ENCODE results near the gene FOXP4.

Gene FOXP4

DNA sequence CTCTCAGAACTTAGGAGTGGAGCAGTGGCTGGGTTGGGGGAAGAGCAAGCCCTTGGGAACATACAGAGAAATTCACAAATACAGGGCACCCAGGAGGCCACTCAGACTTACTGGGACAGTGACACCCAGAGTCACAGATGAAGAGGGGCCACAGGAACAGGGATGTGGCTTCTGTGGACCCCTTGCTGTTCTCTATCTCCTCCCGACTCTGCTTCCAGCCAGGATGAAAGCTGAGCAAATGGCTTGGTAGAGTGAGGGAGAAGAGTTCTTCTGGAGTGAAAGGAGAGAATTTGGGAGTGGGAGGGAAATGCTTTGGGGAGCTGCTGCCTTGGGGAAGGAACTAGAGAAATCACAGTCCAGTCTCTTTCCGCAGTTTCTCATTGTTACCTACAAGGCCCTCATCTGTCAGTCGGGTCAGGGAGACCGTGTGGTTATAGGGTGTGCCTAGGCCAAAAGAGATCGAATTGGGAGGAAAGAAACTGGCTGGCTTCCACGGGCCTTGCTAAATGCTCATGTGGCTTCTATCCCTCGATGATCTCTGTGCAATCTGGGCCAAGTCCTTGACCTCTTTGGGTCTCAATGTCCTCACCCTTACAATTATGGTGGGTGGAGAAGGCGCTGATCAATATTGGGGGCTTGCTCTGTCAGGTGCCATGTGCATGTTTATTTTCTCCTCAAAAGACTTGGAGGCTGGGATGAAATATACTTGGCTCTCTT lies 17.0 kb downstream of the FOXP4 start:
- no peak overlapping the region for H3K4me3 ChIP-seq (ENCODE audit: low read depth, low read length)

DNA sequence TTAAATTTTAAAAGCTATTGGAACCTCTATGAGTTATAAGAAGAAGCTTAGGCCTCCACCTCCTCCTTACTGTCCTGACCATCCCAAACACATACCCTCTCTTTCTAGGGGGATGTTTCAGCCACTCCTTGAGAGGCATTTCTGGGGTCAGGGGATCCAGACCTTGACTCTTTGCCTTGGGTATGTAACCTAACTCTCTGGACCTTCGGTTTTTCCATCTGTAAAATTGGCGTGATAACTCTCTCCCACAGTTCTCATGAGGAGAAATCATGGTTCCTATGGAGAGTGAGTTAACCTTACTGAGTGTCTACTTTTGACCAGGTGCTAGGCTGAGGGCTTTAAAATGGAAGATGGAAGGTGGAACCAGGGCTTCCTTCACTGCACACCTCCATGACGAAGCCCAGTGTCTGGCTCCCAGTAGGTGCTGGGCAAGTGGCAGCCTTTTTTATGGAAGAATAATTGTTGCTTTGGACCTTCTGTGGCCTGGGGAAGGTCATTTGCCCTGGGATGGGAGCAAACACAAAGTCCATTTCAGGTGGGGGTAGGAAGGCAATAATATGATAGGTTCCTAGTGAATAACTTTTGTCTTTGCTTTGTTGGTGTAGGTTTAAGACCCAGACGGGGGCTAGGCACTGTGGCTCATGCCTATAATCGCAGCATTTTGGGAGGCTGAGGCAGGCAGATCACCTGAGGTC lies 18.4 kb downstream of the FOXP4 start:
- no peak overlapping the region for H3K4me3 ChIP-seq (ENCODE audit: low read depth, low read length)

DNA sequence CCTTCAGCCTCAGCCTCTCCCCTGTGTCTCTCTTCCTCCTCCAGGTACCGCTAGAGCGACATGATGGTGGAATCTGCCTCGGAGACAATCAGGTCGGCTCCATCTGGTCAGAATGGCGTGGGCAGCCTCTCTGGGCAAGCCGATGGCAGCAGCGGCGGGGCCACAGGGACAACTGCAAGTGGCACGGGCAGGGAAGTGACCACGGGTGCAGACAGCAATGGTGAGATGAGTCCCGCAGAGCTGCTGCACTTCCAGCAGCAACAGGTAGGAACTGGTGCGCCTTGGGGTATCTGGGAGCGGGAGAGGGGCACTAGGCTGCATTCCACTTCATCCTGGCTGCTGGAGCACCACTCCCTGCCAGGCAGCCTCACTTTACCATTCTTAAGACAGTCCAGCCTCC lies 19.5 kb downstream of the FOXP4 start:
- no peak overlapping the region for H3K4me3 ChIP-seq (ENCODE audit: low read depth, low read length)

DNA sequence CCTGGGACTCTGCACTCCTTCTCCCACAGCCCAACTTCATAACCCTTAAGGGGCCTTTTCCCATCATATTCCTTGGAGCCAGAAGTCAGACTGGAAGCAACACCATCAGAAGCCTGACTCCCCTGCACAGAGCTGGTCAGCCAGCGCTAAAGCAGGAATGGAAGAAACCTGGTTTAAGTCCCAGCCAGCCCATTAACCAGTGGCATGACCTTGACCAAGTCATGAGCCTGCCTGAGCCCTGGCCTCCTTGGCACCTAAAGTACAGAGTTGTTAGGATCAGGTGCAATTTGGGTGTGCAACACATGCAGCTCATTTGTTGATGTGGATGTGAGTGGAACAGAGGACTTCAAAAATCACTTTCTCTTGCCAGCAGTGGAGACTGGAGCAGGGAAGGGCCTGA lies 20.8 kb downstream of the FOXP4 start:
- no peak overlapping the region for H3K4me3 ChIP-seq (ENCODE audit: low read depth, low read length)

DNA sequence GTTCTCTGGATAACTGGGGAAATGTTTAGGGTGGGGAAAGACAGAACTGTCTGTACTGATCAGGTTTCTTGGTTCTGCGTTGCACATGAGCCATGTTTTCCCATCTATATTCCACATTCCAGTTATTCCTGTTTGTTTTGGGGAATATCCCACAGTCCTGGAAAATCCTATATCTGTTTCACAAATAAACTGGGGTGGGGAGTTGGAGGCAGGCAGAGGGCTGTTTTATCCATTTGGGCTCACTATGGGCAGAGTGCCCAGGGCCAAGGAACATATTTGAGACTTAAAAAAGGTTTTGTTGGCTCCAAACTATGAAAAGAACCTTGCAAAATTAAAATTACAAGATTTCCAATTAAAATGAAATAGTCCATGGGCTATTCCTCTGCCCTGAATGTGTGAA lies 21.5 kb downstream of the FOXP4 start:
- H3K4me3 ChIP-seq (ENCODE audit: low read depth, low read length): no peak overlapping the region

DNA sequence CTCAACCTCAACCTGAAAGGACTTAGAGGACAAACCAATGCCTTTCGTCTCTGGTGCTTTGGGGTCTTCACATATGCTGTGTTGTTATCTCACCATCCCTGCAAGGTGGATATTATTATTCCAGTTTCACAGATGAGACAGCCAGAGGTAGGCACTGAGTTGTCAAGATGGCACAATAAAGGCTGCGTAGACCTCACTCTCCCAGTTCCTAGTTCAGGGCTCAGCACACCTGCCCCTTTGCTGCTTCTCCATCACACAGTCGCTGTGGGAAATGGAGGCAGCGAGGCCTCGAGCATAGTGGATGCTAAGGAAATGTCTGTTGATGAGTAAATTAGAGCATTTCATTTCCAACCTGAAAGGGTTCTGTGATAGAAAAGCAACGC lies 22.0 kb downstream of the FOXP4 start:
- no peak overlapping the region for H3K4me3 ChIP-seq (ENCODE audit: low read depth, low read length)

DNA sequence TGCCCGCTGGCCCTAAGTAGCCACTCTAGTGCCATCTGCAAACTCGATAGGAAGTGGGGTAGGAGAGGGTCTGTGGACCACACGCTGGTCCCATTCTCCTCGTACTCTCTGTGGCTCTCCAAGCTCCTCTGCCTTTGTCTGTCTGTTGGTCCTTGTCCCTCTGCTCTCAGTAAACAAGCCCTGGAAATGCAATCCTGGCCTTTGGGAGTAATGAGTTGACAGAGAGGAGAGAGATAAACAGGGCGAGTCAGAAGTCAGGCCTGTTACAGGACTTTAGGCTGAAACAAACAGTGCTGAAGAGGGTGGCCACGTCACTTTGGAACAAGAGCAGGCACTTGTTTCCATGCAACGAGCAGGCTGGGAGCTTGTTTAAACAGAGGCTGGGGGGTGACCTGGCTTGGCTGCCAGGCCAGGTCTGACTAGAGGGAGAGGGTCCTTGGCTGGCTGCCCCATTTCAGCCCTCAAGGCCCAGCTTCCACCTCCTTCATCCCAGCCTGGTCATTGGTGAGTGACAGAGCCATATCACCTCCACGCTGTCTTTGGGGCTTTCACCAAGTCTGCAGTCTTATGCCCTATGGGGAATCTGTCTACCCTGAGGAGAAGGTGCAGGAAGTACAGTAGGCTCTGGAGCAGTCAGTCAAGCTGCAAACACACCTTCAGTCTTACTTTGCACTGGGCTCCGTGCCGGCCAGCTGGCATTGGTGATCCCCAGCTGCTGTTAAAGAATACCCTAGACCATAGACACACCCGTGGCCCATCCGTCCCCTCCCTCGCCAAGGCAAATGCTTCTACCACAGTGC lies 22.6 kb downstream of the FOXP4 start:
- H3K4me3 ChIP-seq (ENCODE audit: low read depth, low read length): no peak overlapping the region

DNA sequence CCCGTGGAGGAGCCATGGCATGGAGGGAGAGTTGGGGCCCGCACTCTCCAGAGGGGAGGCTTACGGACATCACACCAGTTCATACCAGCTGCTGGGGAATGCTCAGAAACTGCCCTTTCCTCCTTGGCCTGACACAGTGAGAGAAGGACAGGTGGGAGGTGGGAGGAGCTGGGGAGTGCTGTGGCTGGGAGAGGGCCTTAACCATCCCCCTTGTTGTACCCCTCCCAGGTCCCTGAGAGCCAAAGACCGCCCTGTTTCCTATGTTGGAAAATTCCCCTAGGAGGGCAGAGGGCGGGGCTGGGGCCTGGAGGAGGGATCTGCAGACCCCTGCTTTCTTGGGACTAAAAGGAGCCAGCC lies 24.1 kb downstream of the FOXP4 start:
- H3K4me3 ChIP-seq (ENCODE audit: low read depth, low read length): no peak overlapping the region

DNA sequence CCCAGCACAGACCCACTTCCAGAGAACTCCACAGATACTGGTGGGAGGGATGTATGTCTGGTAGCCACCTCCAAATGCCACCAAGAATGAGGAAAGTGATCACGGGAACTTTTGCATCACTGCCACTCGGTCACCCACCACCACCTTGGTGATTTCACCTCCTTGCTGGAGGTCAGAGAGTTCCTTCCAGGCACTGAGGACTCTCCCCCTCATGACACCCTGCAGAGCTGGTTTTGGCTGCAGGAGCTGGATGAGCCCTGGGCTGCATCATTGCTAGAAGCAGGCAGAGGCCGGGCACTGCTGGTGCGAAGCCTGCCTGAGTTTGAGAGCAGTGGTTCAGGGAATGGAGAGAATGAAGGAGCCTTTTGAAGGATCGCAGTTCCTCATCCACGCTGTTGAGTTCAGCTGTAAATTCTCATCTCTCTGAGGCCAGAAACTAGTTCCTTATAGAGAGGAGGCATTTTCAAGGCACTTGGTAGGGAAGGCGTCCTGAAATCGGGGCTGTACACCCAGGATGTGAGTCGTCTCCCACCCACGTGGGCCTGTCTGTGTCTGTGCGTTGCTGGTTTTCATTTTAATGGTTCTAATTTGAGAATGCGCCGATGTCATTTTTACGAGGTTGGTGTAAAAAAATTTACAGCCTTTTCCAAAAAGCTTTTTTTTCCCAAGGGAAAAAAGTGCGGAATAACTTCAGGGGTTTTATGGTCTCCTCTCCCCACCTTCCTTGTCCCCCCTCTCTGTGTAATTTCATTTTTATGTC lies 25.0 kb downstream of the FOXP4 start:
- H3K4me3 ChIP-seq (ENCODE audit: low read depth, low read length): no peak overlapping the region

DNA sequence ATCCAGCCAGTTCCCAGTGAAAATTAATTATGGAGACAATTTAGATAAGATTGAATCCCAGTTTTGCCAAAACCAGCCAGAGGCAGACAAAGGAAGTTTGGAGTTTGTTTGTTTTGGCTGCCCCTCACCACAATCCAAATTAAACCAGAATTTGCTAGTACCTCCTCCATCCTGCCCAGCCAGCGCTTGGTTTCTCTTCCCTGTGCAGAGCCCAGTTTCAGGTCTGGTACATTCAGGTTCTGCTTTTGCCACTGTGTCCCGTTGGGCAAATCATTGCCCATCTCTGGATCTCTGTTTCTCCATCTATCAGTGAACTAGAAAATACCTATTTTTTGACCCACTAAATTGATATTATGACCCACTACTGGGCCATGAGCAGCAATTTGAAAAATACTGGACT lies 26.4 kb downstream of the FOXP4 start:
- no peak overlapping the region for H3K4me3 ChIP-seq (ENCODE audit: low read depth, low read length)

DNA sequence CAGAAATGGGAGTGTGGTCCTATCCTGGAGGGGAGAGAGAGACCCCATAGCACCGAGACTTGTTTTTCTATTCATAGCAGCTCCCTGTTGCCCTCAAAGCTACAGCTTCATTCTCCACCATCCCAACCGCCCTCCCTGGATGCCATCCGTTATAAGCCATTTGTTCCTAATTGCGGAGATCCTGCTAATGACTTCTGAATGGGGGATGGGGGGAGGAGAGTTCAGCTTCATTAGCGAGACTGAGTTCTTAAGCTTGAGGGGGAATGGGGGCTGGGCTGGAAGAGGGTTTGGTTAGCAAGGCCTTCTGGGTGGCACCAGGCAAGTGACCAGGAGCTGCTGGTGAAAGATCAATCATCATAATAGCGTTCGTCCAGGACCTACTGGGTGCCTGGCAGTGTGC lies 27.1 kb downstream of the FOXP4 start:
- no peak overlapping the region for H3K4me3 ChIP-seq (ENCODE audit: low read depth, low read length)

DNA sequence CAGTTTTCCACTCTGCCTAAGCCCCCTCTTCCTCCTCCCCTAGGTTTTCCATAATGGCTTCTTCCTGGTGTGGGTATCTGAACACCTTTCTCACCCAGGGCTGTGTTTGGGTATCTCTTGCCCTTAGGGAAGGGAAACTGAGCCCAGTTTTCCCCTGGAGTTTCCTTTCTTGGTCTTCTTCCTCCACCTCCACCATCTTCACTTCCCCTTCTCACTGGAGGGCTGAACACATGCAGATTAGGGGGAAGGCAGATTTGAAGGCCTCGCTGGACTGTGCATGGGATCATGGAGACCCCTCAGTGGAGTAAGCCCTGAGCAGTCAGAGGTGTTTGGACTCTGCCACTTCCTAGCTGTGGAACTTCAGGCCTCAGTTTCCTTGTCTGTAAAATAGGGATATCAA lies 27.8 kb downstream of the FOXP4 start:
- H3K4me3 ChIP-seq (ENCODE audit: low read depth, low read length): no peak overlapping the region

DNA sequence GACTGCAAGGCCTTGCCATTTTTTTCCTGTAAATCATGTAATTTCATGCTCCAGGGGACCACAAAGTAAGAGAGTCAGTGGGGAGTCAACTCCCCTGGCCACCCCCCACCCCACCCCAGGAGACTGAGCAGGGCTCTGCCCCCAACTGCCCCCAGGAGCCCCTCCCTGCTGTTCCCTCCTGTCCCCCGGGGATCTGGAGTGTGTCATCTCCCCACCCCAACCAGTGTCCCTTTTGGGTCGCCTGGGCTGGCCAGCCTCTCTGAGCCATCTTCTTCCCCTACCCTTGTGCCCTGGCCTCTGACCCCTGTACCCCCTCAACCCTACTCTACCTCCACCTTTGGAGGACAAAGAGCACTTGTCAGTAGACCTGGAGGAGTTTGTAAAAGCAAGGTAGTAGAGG lies 29.4 kb downstream of the FOXP4 start:
- H3K4me3 ChIP-seq (ENCODE audit: low read depth, low read length): no peak overlapping the region

DNA sequence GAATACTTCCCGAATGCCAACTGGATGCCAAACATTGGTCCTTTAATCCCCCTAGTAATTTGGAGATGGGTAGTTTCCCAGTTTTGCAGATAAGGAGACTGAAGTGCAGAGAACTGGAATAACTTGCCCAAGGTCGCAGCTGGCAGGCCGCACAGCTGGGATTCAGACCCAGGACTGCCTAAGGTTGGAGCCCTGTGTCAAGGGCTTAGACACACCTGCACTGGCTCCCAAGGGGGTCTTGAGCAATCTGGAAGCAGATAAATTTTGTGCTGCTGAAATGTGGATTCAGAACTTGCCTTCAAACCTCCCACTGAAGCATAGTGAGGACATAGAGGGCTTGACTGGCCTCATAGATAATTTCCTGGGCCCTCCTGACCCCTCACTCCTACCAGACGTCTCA lies 30.5 kb downstream of the FOXP4 start:
- H3K4me3 ChIP-seq (ENCODE audit: low read depth, low read length): no peak overlapping the region

DNA sequence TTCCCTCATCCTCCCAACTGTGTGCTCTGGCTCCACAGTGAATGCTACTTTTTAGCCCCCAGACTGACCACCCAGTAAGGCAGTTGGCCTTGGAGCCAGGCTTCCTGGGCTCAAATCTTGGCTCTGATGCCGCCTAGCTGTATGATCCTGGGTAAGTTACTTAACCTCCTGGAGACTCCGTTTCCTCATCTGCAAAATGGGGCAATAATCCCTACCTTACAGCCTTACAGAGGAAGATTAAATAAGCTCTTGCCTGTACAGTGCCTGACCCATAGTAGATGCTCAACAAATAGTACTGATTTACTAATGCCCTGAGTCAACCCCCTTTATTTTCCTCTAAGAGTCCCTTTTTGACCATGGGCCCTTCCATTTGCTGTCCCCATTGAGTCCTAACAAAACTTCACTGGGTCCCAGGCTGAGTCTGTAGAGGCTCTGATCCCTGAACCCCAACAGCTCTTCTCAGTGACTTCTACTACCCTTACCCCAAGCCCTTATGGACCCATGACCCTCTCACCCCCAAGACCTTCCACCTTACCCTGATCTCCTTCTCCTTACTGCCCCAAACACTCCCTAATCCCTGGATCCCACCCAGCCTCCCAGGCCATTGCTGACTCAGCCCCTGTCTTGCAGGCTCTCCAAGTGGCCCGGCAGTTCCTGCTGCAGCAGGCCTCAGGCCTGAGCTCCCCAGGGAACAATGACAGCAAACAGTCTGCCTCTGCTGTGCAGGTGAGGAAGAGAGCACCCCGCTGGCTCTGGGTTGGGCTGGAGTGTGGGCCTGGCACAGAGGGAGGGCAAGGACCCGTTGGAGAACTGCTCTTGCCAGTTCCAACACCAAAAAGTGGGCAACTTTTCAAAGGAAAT lies 31.4 kb downstream of the FOXP4 start:
- no peak overlapping the region for H3K4me3 ChIP-seq (ENCODE audit: low read depth, low read length)

DNA sequence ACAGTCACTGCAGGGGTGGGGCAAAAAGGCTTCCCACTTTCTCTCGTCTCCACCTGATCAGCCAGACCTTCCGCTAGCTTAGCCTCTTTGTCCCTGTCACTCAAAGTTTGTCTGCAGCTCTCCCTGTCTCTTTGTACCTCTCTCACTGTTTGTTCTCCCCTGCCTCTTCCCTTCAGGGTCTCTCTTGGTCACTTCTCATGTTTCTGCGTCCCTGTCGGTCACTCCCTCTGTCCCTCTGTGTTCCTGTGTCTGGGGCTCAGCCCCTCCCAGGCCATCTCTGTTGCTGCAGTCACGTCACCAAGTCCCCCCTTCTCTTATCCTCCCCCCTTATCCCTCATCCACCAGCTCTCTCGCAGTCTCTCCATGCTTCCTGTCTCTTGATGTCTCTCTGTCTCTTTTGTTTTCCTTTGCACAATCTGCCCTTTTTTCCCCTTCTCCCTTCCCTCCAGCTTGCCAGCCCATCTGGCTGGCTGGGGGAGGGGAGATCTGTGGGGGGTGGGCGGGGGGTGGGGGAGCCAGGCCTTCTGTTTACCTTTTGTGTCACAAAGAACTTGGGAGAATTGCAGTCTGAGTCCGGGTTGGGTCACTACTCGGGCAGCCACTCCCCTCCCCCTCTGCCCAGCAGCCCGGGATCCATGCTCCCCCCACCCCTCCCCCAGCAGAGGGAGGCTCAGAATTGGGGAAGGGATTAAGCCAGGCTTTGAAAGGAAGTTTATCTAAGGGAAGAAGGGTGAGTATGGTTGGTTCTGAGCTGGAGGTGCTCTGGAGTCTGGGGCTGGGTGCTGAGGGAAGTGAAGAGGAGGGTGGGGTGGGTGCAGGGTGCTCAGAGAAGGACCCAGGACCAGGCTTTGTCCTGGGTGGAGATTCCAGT lies 32.3 kb downstream of the FOXP4 start:
- H3K4me3 ChIP-seq (ENCODE audit: low read depth, low read length): no peak overlapping the region

DNA sequence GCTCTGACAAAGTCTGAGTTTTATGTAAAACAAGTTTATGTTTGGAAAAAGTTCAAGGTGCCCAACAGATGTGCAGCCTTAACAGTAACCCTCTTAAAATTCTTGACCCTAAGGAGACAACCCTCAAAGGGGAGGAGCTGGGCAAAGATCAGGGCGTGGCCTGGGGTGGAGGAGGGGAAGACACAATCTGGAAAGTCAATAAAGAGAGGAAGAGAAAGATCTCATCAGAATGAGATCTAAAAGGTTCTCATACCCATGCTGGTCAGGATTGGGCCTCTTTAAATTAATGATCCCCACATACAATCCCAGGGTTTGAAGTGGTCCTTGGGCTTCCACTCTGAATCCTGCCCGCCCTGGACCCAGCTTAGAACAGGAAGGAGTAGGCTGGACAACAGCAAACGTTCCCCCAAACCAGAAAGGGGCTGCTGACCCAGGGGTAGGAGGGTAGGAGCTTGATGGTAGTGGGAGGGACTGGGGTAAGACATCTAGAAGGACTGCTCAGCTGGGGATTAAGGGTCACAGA lies 33.0 kb downstream of the FOXP4 start:
- no peak overlapping the region for H3K4me3 ChIP-seq (ENCODE audit: low read depth, low read length)

DNA sequence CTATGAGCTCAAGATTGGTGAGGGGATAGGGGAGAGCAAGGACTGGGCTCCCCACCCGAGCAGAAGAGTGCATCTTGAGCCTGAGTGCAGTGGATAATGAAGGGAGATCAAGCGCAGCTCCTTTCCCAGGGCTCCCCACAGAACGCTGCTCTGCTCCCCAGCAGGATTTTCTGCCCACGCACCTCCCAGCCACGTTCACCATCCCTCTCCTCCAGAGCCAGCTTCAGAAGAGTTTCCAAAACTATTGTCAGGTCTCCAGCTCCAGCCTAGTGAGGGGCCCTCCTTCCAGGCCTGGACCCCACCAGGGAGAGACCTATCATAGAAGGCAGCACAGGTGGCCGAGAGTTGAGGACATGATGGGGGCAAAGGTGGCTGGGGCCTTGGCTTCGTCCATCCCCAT lies 34.5 kb downstream of the FOXP4 start:
- no peak overlapping the region for H3K4me3 ChIP-seq (ENCODE audit: low read depth, low read length)

DNA sequence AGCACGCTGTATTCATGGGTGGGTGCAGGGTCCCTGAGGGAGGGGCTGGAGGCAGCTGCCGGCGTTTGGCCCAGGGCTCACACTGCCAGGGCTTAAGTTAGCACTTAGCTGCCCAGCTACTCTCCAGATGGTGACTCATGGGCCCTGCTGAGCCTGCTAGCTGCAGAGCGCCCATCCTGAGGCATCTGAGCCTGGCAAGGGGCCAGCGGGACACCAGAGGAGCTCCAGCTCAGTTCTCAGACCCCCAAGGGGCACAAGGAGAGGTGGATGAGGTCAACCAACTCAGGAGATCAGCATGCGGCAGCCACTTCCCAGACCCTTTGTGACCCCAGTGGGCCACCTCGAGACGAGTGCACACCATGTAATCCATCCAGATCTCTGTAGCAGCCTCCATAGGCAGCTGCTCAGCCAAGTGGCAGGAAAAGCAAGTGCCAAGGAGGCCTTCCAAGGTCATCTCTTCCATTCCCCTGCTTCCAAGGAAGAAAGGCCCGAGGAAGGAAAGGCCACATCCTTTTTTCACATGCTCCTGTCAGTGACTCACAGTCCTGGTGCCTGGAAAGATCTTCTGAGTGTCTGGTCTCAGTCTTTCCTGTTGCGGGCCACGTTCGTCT lies 35.3 kb downstream of the FOXP4 start:
- H3K4me3 ChIP-seq (ENCODE audit: low read depth, low read length): no peak overlapping the region

Measured in iPS-11a (cell line).